Kidney capillary endothelial cell (primary cell): ENCODE results near the gene SPON1.
"Not testable (repeated sequence)": the region's sequence is repeated elsewhere in the genome, so short reads cannot be mapped to it uniquely, and the experiment has no call there.

ENCODE experiments used
- DNase-seq: peaks from one replicate; pipeline ENCODE4 v3.0.0-alpha.2; 2018; ENCODE audit warnings: low spot score

Gene SPON1

DNA sequence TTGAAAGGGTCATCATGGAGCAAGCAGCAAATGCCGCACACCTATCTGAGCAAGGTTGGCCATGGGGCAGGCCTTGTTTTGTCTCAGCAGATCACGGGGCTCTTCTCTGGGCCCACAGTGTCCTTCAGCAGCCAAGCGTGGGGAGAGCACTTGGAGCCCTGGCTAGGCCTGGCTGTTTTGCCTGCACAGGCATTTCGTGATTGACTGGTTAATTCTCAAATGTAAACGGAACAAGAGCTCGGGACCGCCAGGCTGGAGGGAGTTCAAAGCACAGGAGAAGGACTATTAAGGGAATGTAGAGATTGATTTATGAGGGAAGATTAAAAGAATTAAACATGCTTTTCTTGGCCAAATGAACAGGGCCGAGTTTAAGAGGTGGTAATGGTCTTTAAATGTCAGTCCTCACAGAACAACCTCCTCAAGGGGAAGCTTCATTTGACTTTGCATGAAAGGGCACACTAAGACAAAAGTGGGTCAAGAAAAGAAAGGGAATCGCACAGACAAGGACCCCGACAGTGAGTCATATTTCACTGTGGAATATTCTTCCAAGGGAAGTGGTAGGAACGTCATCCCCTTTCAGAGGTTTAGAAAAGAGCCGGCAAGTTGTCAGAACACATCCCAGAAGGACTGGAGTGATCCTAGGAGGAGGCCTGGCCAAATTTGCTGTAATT, 20.7 kb downstream of the SPON1 start:
- no peak for DNase-seq

DNA sequence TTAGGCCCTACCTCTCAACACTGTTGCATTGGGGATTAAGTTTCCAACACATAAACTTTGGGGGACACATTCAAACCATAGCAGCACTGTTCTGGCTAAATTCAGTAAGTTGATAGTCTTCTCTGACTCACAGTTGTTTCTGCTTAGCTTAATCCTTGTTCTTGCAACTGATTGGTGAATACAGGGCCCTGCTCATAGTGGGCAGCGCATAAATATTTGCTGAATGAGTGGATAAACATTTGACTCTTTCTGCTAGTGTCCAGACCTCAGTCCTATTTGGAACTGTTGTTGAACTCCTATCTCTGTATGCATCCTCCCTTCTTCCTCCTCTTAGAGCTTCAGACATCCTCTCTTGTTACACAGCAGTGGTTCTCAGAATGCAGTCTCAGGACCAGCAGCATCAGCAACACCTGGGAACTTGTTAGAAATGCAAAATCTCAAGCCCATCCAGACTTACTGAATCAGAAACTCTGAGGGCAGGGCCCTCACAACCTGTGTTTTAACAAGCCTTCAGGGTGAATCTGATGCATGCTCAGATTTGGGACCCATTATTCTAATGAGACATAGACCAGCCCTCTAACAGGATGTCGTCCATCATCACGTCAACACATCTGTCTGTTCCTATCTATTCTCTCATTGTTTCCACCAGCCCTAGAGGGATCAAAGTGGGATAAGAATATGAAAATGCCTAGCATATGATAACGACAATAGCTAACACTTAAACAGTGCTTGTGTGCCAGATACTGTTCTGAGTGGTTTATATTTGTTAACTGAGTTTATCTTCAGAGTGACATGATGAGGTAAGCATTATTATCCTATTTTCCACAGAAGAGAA, 22.3 kb downstream of the SPON1 start:
- DNase-seq = no peak

DNA sequence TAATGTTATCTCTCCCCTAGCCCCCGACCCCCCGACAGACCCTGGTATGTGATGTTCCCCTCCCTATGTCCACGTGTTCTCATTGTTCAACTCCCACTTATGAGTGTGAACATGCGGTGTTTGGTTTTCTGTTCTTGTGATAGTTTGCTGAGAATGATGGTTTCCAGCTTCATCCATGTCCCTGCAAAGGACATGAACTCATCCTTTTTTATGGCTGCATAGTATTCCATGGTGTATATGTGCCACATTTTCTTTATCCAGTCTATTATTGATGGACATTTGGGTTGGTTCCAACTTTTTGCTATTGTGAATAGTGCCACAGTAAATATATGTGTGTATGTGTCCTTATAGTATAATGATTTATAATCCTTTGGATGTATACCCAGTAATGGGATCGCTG, 24.2 kb downstream of the SPON1 start:
- not testable (repeated sequence) for DNase-seq

DNA sequence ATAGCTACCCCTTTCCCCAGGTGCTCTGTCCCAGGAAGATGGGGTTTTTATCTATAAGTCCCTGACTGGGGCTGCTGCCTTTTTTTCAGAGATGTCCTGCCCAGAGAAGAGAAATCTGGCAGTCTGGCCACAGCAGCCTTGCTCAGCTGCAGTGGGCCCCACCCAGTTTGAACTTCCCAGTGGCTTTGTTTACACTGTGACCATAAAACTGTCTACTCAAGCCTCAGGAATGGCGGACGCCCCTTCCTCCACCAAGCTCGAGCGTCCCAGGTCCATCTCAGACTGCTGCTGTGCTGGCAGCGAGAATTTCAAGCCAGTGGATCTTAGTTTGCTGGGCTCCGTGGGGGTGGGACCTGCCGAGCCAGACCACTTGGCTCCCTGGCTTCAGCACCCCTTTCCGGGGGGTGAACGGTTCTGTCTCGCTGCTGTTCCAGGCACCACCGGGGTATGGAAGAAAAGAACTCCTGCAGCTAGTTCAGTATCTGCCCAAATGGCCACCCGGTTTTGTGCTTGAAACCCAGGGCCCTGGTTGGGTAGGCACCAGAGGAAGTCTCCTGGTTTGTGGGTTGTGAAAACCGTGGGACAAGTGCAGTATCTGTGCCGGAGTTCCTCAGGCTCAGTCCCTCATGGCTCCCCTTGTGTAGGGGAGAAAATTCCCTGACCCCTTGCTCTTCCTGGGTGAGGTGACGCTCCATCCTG, 29.8 kb downstream of the SPON1 start:
- DNase-seq = not testable (repeated sequence)

DNA sequence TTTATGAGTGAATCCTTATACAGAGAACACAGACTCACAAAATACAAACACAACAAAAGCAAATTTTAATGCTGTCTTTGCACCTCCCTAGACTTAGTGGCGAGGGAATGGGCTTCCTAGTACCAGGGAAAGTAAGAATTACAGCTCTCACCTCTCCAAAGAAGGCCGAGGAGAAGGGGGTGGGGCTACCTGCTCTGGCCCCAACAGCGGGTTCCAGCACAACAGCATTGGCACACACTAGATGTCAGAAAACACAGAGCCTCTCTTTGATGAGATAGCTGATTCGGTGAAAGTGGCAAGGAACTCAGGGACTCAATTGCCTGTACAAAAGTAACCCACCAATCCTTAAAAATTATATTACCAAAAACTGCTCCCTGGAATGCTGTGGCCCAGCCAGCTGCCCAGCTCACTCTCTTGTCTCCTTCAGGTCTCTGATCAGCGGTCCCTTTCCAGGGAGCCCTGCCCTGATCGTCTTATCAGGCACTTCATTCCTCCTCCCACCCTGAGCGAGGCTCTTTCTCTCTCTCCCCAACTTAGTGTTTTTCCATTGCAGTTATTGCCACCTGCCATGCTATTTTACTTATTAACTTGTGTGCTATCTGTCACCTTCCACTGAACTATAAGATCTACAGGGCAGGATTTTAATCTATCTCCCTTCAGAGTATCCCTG, 30.7 kb downstream of the SPON1 start:
- DNase-seq = no peak

DNA sequence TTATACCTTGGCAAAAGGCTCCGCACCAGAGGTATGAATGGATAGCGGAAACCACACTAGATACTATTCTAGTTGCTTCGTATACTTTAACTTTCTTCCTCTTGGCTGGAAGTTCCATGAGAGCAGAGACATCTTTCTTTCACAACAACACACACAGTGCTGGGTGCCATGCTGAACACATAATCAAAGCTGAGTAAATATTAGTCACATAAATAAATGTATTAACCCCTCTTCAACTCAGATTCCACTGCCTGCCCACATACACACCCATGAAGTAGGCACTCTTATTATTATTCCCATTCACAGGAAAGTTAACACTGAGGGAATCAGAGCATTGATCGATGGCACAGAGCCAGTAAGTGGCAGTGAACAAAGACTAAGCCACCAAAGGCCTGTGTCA, 35.4 kb downstream of the SPON1 start:
- no peak for DNase-seq

DNA sequence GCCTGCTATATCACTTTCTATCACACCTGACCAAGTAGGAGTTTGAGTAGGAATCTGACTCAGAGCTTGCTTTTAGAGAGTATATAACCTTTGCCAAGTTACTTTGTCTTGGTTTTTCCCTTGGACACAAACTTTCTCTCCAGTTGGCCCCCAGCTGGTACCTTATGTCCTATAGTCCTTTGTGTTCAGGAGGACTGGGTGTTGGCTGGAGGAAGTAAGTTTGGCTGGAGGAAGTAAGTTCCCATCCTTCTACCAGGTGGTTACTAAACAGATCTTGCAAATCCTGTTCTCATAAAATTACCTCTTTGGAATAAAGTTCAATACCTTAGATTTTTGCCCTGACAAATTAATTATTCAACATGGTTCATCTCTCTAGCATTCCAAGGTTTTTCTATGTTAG, 37.2 kb downstream of the SPON1 start:
- DNase-seq = no peak

DNA sequence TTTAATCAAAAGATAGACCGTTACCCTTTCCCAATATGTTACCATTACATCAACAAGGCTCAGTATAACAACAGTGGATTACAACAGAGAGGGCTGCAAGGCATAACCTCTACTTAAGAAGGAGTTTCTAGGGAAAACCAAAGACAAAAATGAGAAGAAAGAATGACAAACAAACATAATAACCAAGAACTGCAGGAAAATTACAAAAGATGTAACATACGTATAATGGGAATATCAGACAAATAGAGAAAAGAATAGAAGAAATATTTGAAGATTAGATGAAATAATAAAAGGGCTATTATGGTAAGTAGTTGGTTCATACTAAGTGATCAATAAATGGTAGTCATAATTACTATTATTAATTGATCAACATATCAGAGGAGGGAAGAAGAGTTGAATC, 39.1 kb downstream of the SPON1 start:
- DNase-seq = no peak

DNA sequence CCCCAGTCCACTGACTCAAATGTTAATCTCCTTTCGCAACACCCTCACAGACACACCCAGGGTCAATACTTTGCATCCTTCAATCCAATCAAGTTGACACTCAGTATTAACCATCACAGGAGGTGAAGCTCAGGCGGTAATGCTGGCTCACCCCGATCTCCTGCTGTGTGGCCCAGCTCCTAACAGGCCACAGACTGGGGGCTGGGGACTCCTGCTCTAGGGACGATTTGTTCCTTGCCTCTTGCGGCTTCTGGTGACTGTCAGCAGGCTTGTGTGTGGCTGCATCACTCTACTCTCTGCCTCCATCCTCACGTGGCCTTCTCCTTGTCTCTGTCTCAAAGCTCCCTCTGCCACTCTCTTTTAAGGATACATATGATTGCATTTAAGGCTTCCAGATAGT, 45.0 kb downstream of the SPON1 start:
- no peak for DNase-seq

DNA sequence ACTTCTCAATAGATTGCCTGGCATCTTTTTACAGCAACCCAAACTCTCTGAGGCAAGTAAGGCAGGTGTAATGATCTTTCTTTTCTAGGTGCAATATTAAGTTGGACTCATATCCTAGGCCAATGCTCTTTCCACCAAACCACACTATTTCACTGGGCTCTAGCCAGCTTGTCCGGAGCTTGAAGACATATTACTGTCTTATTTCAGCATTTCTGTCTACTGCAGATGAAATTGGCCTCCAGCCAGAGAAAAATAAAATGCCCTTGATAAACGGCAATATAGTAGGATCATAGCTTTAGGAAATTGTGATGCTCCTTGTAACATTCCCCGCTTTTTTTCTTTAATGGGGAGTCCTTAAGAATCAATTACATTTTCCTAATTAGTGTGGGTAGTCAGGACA, 48.1 kb downstream of the SPON1 start:
- no peak for DNase-seq

DNA sequence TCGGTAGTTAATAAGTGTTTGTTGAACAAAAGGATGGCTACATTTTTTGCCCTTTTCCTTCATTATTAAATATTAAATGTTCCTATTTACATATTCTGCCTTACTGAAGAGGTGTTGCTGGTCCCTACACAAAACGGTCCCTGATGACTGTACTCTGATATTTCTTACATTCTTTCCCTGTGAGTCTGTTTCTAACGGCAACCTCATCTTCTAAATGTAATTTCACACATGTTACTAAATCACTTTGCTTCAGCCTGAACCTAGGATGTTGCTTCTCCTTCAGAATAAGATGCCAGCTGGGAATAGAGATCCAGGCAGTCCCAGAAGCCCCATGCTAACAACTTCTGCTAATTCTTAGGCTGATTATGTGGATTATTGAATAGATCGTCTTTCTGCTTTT, 50.3 kb downstream of the SPON1 start:
- DNase-seq = no peak

DNA sequence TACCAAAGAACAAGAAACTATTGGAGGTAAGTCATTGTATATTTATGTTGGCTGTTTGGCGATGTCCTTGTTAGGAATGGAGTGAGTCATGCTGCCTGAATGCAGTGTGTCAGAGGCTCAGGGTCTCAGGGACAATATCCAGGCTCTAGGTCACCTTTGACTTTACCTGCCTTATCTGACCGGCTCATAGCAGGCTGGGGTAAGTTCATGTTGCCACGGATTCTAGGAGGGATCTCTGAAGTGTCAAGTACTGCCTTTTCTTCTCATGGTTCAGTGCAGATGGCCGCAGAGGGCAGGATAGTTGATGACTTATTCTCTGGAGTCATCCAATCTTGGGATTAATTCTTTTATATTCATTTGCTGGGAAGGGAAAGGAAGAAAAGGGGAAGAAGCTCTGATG, 53.2 kb downstream of the SPON1 start:
- DNase-seq = peak; percentile 51

DNA sequence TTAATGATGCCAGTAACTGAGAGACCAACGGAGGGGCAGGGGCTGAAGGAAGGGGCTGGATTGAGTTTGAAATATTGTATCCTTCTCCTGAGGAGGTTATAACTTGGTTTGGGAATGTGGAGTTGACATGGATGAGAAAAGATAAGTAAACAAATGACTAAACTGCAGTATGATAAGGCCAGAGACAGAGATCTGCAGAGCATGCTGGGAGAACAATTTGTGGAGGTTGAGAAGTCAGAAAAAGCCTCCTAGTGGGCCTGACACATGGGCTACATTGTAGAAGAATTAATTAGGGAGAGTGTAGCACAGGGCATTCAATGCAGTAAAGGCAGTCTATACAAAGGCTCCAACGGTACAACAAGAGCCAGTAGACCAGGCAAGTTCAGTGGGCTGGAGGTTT, 55.9 kb downstream of the SPON1 start:
- no peak for DNase-seq

DNA sequence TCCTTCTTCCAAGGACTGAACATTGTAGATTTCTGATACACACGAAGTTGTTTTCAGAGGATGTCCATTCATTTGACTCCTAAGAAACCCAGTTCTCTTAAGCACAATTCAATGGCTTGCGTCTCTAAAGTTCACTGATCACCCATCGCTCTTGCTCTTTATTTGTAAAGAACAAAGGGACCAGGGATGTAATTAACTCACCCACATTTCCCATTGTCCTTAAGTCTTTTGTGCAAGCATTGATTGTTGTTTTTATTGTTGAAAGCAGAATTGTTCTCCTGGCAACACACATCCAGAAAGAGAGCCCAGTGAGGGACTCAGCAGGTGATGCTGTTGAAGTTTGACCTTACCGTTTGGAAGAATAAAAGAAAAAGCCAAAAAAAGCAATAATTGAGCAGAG, 59.2 kb downstream of the SPON1 start:
- DNase-seq = no peak

DNA sequence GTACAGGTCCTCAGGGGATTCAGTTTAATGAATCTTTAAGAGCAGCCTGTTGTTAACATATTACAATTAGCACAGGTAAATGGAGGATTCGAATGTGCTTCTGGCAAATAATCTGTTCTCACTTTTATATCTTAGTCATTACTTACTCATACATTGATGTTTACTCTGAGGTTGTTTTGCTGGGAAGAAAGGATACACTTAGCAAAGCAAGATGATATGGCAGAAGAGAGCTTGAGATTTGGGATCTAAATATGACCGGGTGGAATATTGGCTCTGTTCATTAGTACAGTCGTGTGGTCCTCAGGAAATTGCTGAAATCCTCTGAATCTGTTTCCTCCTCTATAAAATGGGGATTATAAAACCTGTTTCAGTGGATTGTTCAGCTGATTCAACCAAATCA, 59.7 kb downstream of the SPON1 start:
- DNase-seq = no peak

DNA sequence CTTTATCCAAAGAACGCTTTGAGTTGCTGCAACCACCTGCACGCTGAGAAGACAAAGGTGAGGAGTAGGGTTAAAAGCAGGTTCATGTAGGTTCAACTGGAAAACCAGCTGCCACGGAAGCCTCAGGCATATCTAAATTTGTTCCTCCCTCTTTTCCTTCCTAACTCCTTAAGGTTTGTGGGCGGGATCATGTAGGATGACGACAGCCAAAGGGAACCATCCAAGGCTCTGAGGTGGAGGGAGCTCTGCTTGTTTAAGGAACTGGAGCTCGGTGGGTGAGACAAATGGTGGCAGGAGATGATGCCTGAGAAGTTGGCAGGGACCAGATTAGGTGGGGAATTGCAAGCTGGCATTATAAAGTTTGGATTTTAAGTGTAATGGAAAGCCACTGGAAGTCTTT, 60.3 kb downstream of the SPON1 start:
- DNase-seq = no peak

DNA sequence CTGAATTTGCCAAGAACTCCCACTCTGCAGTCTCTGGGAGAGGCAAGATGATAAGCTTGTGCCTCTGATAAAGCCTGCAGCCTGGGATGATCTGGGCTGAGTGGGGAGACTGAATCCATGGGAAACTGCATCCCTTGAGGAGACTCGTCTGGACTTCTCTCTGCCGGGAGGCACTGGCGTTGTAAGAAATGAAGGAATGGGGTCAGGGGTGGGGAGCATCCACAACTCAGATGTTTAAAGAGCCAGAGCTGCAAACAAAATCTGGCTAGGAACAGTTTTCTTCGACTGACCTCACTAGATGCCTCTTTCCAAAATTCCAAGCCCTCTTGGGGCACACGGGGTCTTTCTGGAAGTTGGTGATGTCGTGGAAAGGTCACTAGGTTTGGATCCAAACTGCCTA, 64.4 kb downstream of the SPON1 start:
- no peak for DNase-seq

DNA sequence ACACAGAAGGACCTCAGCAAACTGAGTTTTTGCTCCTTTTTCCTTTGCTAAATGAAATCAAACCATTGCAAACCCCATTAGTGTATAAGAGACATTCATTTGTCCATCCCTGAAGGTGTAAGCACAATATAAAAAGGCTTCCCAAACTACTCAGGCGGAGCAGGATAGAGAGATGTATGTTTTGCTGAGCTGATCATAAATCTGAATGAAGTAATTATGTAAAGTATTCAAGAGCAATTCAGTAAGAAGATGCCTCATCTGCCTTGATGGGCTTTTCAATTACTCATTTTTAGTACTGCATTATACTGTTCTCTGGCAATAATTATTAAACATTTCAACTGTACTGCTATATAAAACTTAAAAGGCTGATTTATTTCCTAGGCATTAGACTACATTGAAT, 65.0 kb downstream of the SPON1 start:
- no peak for DNase-seq

DNA sequence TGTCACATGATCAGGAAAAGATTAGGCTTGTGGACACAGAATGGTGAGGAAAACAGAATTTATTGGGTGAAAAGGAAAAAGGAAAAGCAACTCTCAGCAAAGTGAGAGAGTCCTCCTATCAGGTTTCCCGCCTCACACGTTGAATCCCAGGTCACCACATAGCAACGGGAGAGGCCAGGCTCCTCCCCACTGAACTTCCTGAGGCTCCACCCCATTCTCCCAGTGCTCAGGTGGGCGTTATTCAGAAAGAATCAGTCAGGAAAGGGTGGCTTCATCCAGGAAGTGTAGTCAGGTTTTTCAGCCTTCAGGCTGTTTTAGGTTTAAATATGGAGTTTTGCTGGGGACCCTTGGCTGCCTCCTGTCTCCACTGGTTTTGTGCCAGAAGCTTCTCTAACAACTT, 66.9 kb downstream of the SPON1 start:
- no peak for DNase-seq

DNA sequence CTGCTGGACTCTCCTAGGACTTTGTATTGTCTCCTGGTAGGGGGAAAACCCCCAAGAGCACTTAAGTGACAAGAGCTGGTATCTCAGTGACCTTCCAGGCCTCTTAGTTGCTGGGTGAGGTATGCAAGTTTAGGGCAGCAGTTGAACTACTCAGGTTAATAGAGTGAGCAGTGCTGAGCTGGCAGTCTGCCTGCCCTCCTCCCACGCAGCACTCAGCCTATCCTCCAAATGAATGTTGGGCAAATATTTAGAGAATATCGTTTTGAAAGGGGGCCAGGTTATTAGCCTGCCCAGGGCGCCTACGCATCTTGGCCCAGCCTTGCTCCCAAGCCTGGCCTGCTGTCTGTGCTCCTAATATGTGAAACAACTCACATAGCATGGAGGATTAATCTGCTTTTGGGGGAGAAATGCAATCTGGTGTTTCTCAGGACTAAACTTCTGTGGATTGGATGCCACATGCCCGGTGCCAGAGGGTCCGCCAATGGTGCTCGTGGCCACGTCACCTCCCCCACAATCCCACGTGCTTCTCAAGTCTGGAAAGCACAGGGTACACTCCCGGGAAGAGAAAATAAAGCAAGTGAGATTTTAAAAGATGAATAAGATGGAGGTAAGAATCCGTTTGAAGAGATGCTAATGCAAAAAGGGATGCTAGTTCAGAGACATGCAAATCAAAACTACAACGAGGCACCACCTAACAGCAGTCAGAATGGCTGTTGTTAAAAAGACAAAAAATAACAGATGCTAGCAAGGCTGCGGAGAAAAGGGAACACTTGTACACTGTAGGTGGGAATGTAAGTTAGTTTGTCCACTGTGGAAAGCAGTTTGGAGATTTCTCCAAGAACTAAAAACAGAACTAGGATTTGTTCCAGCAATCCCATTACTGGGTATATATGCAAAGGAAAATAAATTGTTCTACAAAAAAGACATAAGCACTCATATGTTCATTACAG, 67.7 kb downstream of the SPON1 start:
- DNase-seq = no peak

DNA sequence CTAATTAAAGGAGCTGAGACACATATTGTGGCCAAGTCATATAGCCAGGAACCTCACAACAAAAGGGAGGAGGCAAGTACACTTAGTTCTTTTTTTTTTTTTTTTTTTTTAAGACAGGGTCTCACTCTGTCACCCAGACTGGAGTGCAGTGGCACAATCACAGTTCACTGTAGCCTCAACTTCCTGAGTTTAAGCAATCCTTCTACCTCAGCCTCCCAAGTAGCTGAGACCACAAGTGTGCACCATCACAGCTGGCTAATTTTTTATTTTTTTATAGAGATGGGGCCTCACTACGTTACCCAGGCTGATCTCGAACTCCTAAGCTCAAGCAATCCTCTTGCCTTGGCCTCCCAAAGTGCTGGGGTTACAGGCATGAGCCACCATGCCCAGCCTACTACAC, 73.0 kb downstream of the SPON1 start:
- not testable (repeated sequence) for DNase-seq

DNA sequence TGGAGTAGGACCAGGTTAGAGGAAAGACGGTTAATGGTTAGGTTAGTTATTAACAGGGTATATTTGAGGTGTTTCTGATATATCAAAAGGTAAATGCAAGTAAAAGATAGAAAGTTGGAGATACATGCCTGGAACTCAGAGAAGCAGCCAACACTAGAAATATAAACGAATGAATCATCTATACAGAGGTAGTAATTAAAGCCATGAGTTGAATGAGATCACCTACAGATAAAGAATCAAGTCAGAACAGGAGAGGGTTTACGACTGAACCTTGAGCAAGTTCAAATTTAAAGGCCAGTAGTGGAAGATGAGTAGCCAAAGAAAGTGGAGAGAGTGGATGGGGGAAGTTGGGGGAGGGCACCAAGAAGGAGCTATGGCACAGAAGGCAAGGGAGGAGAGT, 73.9 kb downstream of the SPON1 start:
- DNase-seq = no peak
